GM19099 (cell line): Measurements from ENCODE around the gene E2F6.
A peak's percentile ranks its signal among the peaks of the same experiment; 100 is the strongest.

ENCODE experiments used
- POLR2A ChIP-seq: IDR thresholded peaks from 3 replicates; pipeline ENCODE4 v1.6.1; 2011; ENCODE audit warnings: low read depth; ENCODE audit not compliant: insufficient read length; ENCODE audit errors: extremely low read depth

Gene E2F6, protein sequence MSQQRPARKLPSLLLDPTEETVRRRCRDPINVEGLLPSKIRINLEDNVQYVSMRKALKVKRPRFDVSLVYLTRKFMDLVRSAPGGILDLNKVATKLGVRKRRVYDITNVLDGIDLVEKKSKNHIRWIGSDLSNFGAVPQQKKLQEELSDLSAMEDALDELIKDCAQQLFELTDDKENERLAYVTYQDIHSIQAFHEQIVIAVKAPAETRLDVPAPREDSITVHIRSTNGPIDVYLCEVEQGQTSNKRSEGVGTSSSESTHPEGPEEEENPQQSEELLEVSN

DNA sequence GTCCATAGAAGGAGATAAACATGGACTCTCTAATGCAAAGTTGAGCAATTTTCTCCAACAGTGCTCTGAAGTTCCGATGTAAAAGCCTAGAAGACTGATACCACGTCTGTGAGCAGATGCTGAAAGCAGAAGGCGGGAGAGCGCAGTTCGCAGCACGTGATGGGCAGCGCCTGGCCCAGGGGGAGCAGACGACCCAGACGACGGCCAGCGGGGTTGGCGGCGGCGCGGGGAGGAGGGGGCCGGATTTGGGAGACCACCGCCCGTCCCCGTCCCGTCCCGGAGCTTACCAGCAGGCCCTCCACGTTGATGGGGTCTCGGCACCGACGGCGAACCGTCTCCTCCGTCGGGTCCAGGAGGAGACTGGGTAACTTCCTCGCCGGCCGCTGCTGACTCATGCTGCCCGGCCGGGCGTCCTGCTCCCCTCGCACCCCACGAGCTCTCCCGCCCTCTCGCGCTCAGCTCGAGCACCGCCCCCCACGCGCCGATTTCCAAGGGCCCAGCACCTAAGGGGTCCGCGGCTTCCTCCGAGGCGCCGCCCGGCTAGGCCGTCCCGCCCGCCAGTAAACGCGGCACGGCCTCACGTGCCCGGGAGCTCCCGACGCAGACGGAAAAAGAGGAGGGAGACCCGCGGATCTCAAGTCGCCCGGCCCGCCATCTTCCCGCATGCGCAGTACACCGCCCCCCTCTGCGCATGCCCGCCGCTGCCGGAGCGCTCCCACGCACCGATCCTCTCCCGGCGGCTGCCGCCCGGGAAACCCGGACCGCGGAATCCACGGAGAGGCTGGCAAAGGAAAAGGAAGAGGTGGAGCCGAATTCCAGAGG lies at the start of gene E2F6:
TSS of gene E2F6 (minus strand) at position 677 of the 822 bp plus-strand sequence. CDS start at position 395, 282 bp downstream.
- peak; percentile 60 for TF ChIP-seq POLR2A

DNA sequence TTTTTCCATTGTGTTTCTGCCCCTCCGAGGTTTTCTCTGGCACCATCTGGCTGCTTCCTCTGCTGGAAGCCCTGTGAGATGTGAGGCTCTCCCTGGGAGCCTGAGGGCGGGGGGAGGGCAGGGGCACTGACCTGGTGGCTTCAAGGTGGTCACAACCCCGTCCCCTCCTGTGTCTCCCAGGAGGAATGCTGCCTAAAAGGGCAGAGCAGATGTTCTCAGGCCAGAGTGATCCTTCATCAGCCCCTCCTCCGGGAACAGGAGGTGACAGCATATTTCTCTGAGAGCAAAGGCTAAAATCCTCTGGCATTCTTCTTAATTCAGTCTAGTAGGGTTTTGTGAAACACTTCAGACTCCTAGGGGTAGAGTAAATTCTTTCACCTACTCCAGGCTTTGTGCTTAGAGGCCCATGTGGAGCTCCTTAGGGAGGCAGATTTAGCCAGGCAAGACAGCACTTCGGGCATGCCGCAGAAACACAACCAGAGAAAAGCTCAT lies 49.6 kb upstream of the E2F6 start:
- TF ChIP-seq POLR2A, result no peak

DNA sequence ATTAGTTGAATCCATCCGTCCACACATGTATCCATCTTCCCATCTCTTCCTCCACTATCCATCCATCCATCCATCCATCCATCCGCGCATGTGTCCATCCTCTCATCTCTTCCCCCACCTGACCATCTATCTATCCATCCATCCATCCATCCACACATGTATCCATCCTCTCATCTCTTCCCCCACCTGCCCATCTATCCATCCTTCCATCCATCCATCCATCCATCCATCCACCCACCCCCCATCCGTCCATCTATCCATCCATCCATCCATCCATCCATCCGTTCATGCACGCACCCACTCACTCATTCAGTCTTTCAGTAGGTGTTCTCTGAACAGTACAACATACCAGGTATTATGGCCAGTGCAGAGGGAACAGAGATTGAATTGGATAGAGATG lies 48.9 kb upstream of the E2F6 start:
- TF ChIP-seq POLR2A, result no peak

DNA sequence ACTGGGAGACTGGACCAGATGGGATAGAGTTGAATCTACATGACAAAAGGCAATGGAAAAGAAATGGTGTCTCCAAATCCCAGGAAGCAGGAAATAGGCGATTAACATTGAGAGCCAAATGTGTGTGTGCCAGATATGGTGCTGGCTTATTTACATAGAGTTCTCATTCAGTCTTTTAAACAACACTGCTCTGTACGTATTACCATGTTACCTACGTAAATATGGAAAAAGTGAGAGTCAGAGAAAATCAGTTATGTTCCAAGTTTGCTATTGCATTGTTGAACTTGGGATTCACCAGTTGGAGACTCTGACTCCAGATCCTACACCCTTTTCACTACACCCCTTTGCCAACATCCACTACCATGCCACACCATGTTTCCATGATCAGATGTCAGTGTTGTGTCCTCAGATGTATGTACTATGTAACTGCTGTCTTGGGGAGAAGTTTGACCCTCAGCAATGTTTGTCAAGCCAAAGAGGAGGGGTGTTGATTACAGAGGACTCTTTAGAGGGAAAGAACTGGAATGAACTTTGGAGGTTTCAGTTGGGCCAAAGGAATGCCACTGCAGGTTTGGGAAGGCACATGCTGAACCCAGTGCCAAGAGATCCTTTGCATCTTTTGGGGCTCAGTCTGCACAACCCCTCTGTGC lies 48.2 kb upstream of the E2F6 start:
- no peak for TF ChIP-seq POLR2A

DNA sequence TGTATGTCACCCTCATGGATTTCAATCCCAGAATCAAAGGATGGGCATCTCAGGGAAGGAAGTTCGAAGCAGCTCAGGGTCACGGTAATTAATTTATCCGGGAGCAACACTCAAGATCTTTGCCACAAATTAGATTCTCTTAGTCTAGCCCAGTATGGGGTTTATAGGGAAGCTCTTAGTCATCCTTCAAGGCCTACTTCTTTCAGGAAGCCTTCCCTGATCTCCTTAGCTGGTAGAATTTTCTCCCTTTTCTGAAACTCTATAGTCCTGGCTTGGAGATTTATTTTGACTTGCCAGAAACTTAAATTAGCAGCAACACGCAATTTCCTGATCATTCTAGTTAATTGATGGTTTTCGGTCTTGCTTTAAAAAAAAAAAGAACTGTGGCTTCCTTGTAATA lies 47.4 kb upstream of the E2F6 start:
- no peak for TF ChIP-seq POLR2A

DNA sequence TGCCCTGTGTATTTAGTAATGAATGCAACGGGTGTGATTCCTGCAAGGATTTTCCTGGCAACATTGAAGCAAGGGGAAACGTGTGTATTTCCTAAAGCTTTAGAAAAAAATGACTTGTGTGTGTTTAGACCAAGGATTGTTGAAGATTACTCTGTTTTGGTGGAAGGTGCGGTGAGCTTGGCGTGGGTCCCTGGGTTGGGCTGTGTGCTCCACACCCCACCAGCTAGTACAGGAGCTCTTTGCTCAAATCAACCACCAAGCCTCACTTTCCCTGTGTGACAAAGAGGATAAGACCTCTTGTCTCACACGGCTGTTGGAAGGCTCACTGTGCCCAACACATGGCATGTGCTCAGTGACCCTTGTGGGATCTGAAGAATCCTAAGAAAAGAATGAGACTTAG lies 46.5 kb upstream of the E2F6 start:
- TF ChIP-seq POLR2A, result no peak

DNA sequence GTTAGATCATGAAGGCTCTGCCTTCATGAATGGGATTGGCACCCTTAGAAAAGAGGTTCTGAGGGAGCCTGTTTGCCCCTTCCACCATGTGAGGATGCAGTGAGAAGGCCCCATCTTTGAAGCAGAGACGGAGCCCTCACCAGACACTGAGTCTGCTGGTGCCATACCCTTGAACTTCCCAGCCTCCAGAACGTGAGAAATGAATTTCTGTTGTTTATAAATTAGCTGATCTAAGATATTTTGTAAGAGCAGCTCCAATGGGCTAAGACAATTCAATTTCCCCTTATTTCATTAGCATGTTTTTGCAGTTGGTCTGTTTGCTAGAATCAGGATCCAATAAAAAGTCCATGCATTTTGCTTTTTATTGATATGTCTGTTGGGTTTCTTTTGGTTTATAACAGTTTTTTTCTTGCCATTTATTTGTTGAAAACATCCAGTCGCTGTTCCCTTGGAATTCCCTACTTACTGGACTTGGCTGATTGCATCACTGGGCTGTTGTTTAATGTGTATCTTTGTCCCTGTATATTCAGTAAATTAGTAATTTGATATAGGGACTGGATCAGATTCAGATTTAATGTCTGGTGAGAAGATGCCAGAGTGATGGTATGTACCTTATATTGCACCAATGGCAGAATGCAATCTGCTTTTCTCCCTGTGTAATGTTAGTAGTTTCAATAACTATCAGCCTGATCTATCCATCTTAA lies 43.8 kb upstream of the E2F6 start:
- TF ChIP-seq POLR2A, result no peak

DNA sequence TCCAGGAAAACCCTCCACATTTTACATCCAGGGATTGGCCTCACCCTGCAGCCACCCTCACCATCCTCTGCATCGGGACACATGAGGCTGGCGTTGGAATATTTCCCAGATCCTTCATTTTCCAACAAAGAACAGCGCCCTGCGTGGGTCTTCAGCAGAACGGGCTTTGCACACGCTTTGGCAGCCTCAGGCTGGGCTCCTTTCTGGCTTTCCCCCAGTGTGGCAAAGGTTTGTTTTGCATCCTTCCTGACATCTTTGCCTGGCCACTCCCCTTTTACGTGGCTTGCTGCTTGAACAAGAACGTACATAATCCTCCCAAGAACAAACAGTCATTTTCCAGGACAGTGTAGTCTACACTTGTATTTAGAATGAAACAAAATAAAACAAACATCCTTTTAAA lies 42.3 kb upstream of the E2F6 start:
- TF ChIP-seq POLR2A, result no peak

DNA sequence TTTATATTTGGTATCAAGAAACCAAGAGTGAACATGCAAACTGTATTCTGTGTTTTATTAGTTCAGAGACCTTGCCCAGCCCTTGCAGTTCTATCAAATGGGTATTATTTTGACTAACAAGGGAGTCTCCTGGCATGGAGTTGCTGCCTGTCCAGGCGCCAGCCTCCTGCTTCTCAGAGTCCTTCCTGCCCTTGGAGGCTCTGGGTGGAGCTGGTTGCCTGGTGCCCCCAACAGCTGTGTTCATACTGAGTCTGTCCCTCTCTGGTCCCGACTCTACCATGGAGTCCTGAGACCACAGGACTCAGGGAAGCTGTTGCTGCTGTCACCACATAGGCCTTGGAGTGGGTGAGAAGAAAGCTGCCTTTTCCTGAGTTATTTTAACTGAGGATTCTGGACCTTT lies 41.6 kb upstream of the E2F6 start:
- TF ChIP-seq POLR2A, result no peak

DNA sequence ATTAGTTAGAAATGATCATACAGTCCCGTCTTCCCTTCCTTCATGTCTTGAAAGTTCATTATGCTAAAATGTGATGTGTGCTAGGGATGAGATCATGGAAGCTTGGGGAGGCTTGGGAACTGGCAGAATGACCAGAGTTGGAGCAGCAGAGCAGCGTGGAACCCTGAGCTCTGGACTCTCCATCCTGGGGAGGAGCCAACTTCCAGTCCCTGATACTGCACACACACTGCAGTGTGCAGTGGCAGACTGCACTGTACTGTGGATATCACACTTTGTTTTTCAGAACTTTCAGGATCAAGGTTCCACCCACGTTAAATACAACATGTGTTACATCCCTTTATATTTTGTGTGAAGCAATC lies 40.6 kb upstream of the E2F6 start:
- TF ChIP-seq POLR2A, result no peak

DNA sequence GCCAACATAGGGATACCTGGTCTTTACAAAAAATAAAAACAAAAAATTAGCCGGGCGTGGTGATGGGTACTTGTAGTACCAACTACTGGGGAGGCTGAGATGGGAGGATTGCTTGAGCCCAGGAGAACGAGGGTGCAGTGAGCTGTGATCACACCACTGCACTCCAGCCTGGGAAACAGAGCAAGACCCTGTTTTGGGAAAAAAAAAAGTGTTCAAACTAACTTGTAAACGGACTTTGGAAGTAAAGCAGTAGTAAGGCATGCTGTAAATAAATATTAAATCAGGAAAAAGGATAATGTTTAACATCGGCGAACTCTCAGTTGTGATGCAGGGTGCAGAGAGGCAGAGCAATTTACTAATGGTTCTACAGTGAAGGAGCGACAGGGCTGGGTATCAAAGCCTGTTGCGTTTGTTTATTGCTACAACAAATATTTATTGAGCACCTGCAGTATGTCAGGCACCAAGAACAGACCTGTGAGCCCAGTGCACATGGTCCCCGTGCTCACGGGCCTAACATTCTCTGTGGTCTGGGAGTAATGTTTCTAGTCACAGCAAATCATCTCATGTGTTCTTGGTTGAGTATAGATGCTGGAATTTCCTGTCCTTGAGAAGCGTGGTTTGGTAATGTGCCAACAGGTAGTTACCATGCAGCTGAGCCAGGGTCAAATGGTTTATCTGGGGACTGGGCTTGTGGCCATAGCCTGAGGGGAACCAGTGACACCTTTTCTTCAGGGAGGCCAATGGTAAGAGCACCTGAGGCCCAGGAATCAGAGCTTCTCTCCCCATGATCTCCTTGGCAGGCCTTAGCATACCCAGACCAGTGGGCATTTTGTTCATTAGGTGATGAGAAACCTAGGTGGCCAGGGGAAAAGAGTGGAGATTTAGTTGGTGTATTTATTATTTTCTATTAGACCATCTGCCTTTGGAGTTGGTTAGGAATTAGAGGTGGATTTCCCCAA lies 40.0 kb upstream of the E2F6 start:
- TF ChIP-seq POLR2A, result no peak

DNA sequence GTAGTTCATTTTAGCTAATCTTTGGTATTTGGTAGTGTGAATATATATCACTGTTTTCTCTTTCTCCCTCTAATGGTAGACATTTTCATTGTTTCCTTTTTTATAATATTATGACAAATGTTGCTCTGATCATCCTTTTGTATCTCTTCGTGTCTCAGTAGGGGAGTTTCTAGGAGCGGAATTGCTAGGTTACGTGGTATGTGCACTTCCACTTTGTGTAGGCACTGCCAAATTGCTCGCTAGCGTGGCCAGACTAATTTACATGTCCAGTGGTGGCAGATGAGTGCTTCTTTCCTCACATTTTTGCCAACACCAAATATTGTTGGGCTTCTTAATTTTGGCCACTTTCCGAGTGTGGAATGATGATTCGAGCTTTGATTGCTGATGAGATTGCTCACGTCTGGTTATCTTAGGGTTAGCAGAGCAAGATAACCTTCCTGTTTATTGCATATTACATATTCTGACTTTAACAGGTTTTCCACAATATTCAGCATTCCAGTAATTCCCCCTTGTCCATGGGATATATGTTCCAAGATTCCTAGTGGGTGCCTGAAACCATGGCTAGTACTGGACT lies 37.5 kb upstream of the E2F6 start:
- TF ChIP-seq POLR2A, result no peak

DNA sequence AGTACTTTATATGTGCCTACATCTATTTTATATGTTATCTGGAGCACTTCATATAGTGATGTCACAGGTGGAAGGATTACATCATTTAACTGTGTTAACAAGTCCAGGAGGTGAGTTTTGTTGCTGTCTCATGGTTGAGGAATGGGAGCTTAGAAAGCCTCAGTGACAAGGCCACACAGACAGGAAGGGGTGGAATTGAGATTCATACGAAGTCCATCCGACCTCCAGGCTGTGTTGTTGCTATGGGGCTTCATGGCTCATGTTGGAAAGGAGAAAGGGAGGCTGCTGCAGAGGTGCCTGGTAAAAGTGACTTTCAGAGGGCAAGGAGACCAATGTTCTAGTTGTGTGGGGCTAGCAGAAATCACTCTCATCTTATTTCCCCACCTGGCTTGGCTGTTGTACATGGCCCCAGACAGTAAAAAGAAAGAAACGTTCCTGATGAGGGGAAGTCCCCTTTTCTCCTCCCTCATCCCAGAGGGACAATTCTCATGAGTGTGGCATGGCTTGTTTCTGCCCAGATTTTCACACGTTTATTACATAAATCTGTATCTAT lies 36.9 kb upstream of the E2F6 start:
- TF ChIP-seq POLR2A, result no peak
